ENCODE results near the gene DYRK1B. TPM values are rescaled to one million over a fixed set of nuclear protein-coding genes. Genes with fewer than 3 reads are reported as not detected.

Gene DYRK1B
- 10 to 100 TPM; 13.4 to 14.1 TPM for total RNA-seq

DNA sequence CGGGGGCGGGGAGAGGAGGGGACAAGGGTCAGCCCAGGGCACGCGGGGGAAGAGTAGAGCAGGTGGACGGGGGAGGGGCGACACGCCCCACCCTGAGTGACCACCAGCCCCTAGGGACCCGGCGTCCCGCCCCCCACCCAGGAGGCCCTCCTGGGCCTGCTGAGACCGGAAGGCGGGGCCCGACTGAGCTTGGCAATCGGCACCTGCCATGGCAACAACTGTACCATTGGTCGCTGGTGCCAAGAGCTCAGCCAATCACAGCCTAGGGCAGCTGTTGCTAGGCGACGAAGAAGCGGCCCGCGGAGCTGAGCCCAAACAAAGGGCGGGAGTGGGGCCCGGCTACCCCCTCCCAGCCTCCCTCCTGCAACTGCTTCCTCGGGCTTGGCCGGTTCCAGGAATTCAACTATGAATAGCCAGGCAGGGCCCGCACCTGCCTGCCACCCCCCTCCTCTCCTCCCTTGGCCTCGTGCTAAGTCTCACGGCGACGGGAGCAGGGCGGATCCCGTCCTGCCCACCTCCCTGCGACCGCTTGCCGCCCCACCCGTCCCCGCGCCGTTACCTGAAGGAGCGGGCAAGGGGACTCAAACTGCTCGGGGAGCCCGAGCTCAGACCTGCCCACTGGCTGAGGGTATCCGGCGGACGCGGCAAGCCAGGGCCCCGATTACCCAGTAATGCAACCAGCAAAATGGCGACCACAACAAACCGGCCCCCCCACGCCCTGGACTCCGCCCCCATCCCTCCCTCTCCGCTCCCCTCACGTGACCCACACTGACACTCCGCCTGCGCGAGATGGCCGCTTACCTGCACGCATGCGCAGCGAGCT, at the start of gene DYRK1B:
Gene DYRK1B, minus strand, starts transcription at position 699 of the 823 bp plus-strand sequence. CDS start 2,295 bp downstream, outside the sequence.

GRCh38 chr19:39845933-39846677, 12.1 kb upstream of the DYRK1B start, which contains the start of gene FBL:
TSS of gene FBL (minus strand) at chr19:39846379. CDS start at chr19:39846300, 79 bp downstream.

DNA sequence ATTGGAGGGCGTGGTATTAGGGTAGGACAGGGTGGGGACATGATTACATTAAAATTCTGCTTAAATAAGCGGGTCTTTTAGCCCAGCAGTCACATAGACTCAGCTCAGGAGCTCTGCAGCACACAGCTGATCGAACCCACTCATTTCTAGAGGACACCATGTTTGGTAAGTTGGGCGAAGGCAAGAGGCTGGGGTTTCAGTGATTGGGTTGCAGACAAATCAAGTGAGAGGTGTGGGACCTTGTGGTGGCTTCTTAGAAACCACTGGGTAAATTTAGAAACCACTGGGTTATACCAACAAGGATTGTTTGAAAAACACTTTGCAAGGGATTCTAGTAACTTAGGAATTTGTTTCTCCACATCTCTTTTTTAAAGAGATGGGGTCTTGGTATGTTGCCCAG, 55.2 kb downstream of the DYRK1B start, which contains the start of gene LEUTX:
Gene LEUTX, plus strand, starts transcription at position 92 of the 400 bp plus-strand sequence. Its CDS starts 67 bp downstream, at position 159.

Small RNA genes within 50 kb of the gene (microRNA-seq; reads per million reads assigned to microRNA genes)
- not detected for gene MIR6719 (ENCODE audit: borderline microRNAs expressed, borderline replicate concordance)

Other genes starting within 250 kb of the DYRK1B start
- gene LGALS13, start 231.6 kb downstream of the DYRK1B start, total RNA-seq, result not detected
- not detected for gene LGALS16, start 178.2 kb downstream of the DYRK1B start, total RNA-seq
- gene LGALS14, start 129.7 kb downstream of the DYRK1B start, total RNA-seq, result under 1 TPM in 1 of 2 experiments, not detected in 1; 0.83 TPM
- gene CLC, start 96.1 kb downstream of the DYRK1B start, total RNA-seq, result 1 to 10 TPM in 1 of 2 experiments, under 1 TPM in 1; 0.91 to 1.5 TPM
- gene LEUTX, start 55.3 kb downstream of the DYRK1B start, total RNA-seq, result not detected
- 100 to 1,000 TPM; 377 to 379 TPM for gene FBL, start 12.2 kb upstream of the DYRK1B start, total RNA-seq
- 1 to 10 TPM; 4.7 to 4.8 TPM for gene FCGBP, start 100.5 kb upstream of the DYRK1B start, total RNA-seq
- 10 to 100 TPM; 83.1 to 85.9 TPM for gene PSMC4, start 137.0 kb upstream of the DYRK1B start, total RNA-seq
- gene ZNF546, start 162.9 kb upstream of the DYRK1B start, total RNA-seq, result 1 to 10 TPM; 6.8 to 7.4 TPM
- gene ZNF780B, start 222.1 kb upstream of the DYRK1B start, total RNA-seq, result 10 to 100 TPM; 36.6 to 38.8 TPM

Measured in activated naive CD4-positive, alpha-beta T cell treated with anti-CD3 and anti-CD28 coated beads, Interleukin-2, amount 10 ng/mL, durations not matched to agents 5 hours and 36 hours (primary cell).